Measurements from ENCODE around the gene STAMBP.

GRCh38 chr2:73822276-73822675 lies 6.5 kb upstream of the STAMBP start:
- TF ChIP-seq TSHZ1 (CRISPR knock-in tag; IDR thresholded peaks at IDR 0.05) (no peak), ZFP36 (IDR thresholded peaks at IDR 0.05; ENCODE audit: low read depth, low read length, partially characterized antibody) (no peak), NCOA4 (IDR thresholded peaks at IDR 0.05; ENCODE audit: partially characterized antibody) (no peak)
